ENCODE data around the gene IQCH. TPM values are rescaled to one million over a fixed set of nuclear protein-coding genes. Genes with fewer than 3 reads are reported as not detected.

IQCH gene
- total and polyA plus RNA-seq, 4 experiments from 2014 or later: 0.99 to 2.1 (median 1.5) TPM

DNA sequence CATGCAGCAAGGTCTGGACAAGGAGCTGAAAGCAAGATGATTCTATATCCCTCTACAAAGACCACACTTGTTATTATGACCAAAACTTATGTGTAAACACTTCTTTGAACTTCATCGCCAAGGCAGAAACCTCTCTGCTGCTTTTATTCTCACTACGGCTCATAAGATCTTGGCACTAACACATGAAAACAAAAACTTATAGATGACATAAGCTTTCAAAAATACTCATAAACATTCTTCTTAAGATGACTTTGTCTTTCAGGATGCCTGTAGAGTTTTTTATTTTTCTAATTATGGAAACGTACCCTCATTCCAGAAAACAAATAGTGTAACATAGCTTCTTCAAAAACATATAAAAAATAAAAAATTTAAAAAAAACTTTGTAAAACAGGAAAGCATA is 253.8 kb downstream of the IQCH start:
- Histone ChIP-seq H3K9me3 (ENCODE audit: control insufficient read depth in 1 of 2, low read length in 2 of 2) (no peaks in the 10 kb centered on the region), H3K36me3 (ENCODE audit: insufficient read depth, low read length) (no peaks in the 10 kb centered on the region), H3K4me1 (ENCODE audit: insufficient read depth, low read length) (no peaks in the 10 kb centered on the region), H3K27ac (ENCODE audit: low read depth, low read length) (no peak overlapping the region), H3K27me3 (ENCODE audit: insufficient read depth, low read length) (no peaks in the 10 kb centered on the region), H3K4me3 (ENCODE audit: low read length in 2 of 2) (no peak overlapping the region)
- ChIA-PET POLR2A (ENCODE audit: partially characterized antibody) (no interaction called here), CTCF (ENCODE audit: partially characterized antibody) (interaction anchor here (0.8 to 1.7 kb wide), 2 partner anchors 16 to 75 kb away, joined by 3 read pairs; no protein-coding TSS in a partner anchor)
- peaks cover 18 to 20% of the 10 kb centered on the region in 2 donors for H3K36me3 Mint-ChIP-seq
- intact Hi-C loops (cut with micrococcal nuclease): no loop called here
- no peaks in the 10 kb centered on the region for H3K9me3 Mint-ChIP-seq
- peaks cover 0 to 1% (median 0%) of the 10 kb centered on the region in 4 donors for H3K4me1 Mint-ChIP-seq
- H3K27me3 Mint-ChIP-seq: no peaks in the 10 kb centered on the region
- no peak overlapping the region for H3K4me3 Mint-ChIP-seq
- peak overlapping the region in 1 of 7 donors; percentile 42 for H3K27ac Mint-ChIP-seq
- DNase-seq: no peak

DNA sequence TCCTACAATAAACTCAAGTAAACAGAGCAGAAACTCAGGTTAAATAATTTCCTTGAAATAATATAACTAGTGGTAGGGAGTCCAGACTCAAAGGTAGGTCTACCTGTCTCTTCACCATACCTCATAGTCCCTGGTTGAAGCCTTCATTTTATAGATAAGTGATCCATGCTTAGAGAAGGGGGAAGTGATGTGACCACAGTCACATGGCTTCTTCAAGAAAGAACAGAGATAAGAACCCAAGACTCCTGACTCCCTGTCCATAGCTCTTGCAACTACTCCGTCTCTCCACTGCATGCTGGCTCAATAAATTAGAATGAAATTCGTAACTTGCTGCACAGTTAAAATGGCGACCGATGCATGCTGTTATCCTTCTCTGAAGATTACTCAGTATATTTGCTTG is 255.3 kb downstream of the IQCH start:
- H3K27ac Mint-ChIP-seq: no peak overlapping the region
- no peaks in the 10 kb centered on the region for H3K4me1 ChIP-seq (ENCODE audit: insufficient read depth, low read length)
- no peak overlapping the region for H3K4me3 ChIP-seq (ENCODE audit: low read length in 2 of 2)
- H3K27me3 Mint-ChIP-seq: no peaks in the 10 kb centered on the region
- no peak overlapping the region for H3K4me3 Mint-ChIP-seq
- POLR2A ChIA-PET (ENCODE audit: partially characterized antibody): no interaction called here
- no peak for DNase-seq
- H3K36me3 Mint-ChIP-seq: peaks cover 28 to 30% of the 10 kb centered on the region in 2 donors
- no peaks in the 10 kb centered on the region for H3K27me3 ChIP-seq (ENCODE audit: insufficient read depth, low read length)
- no peaks in the 10 kb centered on the region for H3K9me3 Mint-ChIP-seq
- no peaks in the 10 kb centered on the region for H3K36me3 ChIP-seq (ENCODE audit: insufficient read depth, low read length)
- H3K27ac ChIP-seq (ENCODE audit: low read depth, low read length): no peak overlapping the region
- intact Hi-C loops (cut with micrococcal nuclease): no loop called here
- CTCF ChIA-PET (ENCODE audit: partially characterized antibody): no interaction called here
- H3K4me1 Mint-ChIP-seq: peaks cover 0 to 1% (median 0%) of the 10 kb centered on the region in 4 donors
- H3K9me3 ChIP-seq (ENCODE audit: control insufficient read depth in 1 of 2, low read length in 2 of 2): no peaks in the 10 kb centered on the region

DNA sequence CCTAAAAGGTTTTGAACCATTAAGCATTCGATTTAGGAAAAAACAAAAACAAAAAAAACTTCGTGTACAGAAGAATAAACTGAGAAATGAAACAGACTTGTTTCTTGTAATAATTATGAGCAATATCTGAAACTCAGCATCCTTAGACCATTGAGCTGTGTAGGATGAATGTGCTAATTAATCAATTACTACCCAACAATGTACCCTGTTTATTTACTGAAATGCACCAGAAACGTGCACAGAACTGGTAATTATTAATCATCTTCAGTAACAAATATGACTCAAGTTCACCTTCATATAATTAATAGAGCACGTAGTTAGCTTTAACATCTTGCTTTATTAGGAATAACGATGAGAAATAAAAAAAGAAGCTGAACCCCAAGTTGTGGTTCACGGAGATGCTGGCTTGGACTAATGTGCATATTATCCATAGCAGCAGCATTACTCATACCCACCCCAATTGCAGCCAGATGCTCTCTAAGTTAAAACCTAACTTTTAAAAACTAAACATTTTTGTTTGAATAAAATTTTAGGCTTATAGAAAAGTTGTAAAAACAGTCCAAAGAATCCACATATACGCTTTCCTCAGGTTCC is 256.1 kb downstream of the IQCH start:
- POLR2A ChIA-PET (ENCODE audit: partially characterized antibody): no interaction called here
- Mint-ChIP-seq H3K36me3 (peaks cover 32 to 34% of the 10 kb centered on the region in 2 donors), H3K4me3 (no peak overlapping the region), H3K27me3 (no peaks in the 10 kb centered on the region), H3K9me3 (no peaks in the 10 kb centered on the region), H3K27ac (no peak overlapping the region), H3K4me1 (peaks cover 0 to 1% (median 0%) of the 10 kb centered on the region in 4 donors)
- no peaks in the 10 kb centered on the region for H3K36me3 ChIP-seq (ENCODE audit: insufficient read depth, low read length)
- H3K4me1 ChIP-seq (ENCODE audit: insufficient read depth, low read length): no peaks in the 10 kb centered on the region
- intact Hi-C loops (cut with micrococcal nuclease): no loop called here
- no peak overlapping the region for H3K27ac ChIP-seq (ENCODE audit: low read depth, low read length)
- DNase-seq: no peak
- no peaks in the 10 kb centered on the region for H3K27me3 ChIP-seq (ENCODE audit: insufficient read depth, low read length)
- CTCF ChIA-PET (ENCODE audit: partially characterized antibody): interaction anchor here (0.6 kb wide), 1 partner anchor 76 kb away, joined by 3 read pairs; no protein-coding TSS in a partner anchor
- no peak overlapping the region for H3K4me3 ChIP-seq (ENCODE audit: low read length in 2 of 2)
- no peaks in the 10 kb centered on the region for H3K9me3 ChIP-seq (ENCODE audit: control insufficient read depth in 1 of 2, low read length in 2 of 2)

DNA sequence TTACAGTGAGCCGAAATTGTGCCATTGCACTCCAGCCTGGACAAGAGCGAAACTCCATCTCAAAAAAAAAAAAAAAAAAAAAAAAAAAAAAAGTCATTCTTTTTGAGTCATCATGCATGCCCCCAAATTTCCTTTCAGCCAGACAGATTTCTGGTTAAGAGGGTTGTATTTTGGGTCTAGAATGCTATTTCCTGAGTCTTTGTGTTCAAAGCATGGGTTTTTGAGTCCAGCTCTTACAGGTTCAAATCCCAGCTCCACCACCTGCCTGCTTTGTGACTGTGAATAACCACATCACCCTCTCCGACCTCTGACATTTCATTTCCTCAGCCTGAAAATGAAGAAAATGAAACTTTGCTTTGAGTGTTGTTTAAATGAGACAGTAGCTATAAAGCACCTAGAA is 257.0 kb downstream of the IQCH start:
- Histone ChIP-seq H3K36me3 (ENCODE audit: insufficient read depth, low read length) (no peaks in the 10 kb centered on the region), H3K4me1 (ENCODE audit: insufficient read depth, low read length) (no peaks in the 10 kb centered on the region), H3K9me3 (ENCODE audit: control insufficient read depth in 1 of 2, low read length in 2 of 2) (no peaks in the 10 kb centered on the region), H3K4me3 (ENCODE audit: low read length in 2 of 2) (no peak overlapping the region), H3K27me3 (ENCODE audit: insufficient read depth, low read length) (no peaks in the 10 kb centered on the region), H3K27ac (ENCODE audit: low read depth, low read length) (no peak overlapping the region)
- H3K4me1 Mint-ChIP-seq: no peaks in the 10 kb centered on the region
- intact Hi-C loops (cut with micrococcal nuclease): no loop called here
- peaks cover 32 to 34% of the 10 kb centered on the region in 2 donors for H3K36me3 Mint-ChIP-seq
- DNase-seq: no peak
- H3K9me3 Mint-ChIP-seq: no peaks in the 10 kb centered on the region
- ChIA-PET CTCF (ENCODE audit: partially characterized antibody) (interaction anchor here (1.0 kb wide), 1 partner anchor 9 kb away, joined by 3 read pairs; the partner anchor contains the start of gene C15orf61), POLR2A (ENCODE audit: partially characterized antibody) (interaction anchor here (1.3 kb wide), 1 partner anchor 10 kb away, joined by 4 read pairs; no protein-coding TSS in a partner anchor)
- no peak overlapping the region for H3K4me3 Mint-ChIP-seq
- no peak overlapping the region for H3K27ac Mint-ChIP-seq
- no peaks in the 10 kb centered on the region for H3K27me3 Mint-ChIP-seq

DNA sequence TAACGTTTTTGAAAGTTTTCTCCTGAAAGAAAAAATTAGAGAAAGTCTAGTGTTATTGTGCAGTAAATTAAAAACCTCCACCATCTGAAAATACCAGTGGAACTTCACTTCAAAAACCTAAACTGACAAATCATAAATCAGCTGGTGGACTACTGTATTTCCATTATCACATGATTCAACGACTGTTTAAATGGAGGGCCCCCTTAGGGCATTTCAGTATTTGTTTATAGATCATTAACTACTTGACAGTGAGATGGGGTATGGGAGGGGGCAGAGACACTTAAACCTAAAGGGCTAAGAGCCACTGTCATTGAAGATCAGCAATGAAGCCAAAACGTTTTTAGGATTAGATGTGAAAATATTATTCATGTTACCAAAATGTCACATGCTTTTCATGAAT is 257.6 kb downstream of the IQCH start:
- H3K9me3 Mint-ChIP-seq: no peaks in the 10 kb centered on the region
- CTCF ChIA-PET (ENCODE audit: partially characterized antibody): interaction anchor here (1.0 kb wide), 1 partner anchor 8 kb away, joined by 3 read pairs; the partner anchor contains the start of gene C15orf61
- intact Hi-C loops (cut with micrococcal nuclease): no loop called here

DNA sequence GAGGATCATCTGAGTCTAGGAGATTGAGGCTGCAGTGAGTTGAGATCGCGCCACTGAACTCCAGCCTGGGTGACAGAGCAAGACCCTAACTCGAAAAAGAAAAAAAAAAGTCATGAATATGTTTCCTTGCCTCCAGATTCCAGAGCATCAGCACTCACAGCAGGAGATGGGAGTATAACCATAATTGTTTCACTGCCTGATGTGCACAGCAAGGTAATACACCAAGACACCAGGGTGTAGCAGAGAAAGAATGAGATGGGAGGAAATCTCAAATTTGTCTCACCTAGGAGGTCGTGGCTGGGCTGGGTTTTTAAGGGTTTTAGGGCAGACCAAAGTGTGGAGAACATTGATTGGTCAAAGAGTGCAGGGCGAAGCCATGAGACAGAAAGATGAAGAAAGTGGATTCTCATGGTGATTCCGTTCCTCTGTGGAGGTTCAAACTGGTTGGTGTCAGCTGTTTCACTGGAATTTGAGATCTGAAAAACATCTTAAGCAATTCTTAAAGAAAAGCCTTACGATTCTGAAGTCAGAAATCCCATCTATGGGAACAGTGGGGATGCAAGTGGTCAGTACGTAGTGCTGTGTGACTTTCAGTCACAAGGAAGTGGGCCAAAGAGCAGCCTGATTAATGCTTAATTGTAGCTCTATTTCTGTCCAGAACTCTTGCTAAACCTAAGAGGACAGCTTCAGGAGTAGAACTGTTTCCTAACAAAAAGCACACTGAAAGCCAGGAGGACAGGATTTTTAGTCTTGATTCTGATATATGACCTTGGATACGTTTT is 258.5 kb downstream of the IQCH start:
- no peak for DNase-seq
- Mint-ChIP-seq H3K27me3 (no peaks in the 10 kb centered on the region), H3K27ac (no peak overlapping the region), H3K4me3 (no peak overlapping the region), H3K36me3 (peaks cover 32 to 34% of the 10 kb centered on the region in 2 donors), H3K9me3 (no peaks in the 10 kb centered on the region), H3K4me1 (peaks cover 0 to 1% (median 0%) of the 10 kb centered on the region in 4 donors)
- CTCF ChIA-PET (ENCODE audit: partially characterized antibody): no interaction called here
- Histone ChIP-seq H3K27ac (ENCODE audit: low read depth, low read length) (no peak overlapping the region), H3K36me3 (ENCODE audit: insufficient read depth, low read length) (no peaks in the 10 kb centered on the region), H3K9me3 (ENCODE audit: control insufficient read depth in 1 of 2, low read length in 2 of 2) (no peaks in the 10 kb centered on the region), H3K4me1 (ENCODE audit: insufficient read depth, low read length) (no peaks in the 10 kb centered on the region), H3K4me3 (ENCODE audit: low read length in 2 of 2) (no peak overlapping the region), H3K27me3 (ENCODE audit: insufficient read depth, low read length) (no peaks in the 10 kb centered on the region)
- POLR2A ChIA-PET (ENCODE audit: partially characterized antibody): no interaction called here
- intact Hi-C loops (cut with micrococcal nuclease): no loop called here

More for the DNA sequence above, 257.6 kb downstream of the IQCH start:
- DNase-seq: no peak
- no peaks in the 10 kb centered on the region for H3K4me1 ChIP-seq (ENCODE audit: insufficient read depth, low read length)
- H3K36me3 ChIP-seq (ENCODE audit: insufficient read depth, low read length): no peaks in the 10 kb centered on the region
- Mint-ChIP-seq H3K27me3 (no peaks in the 10 kb centered on the region), H3K27ac (no peak overlapping the region), H3K4me3 (no peak overlapping the region), H3K4me1 (no peaks in the 10 kb centered on the region), H3K36me3 (peaks cover 32 to 34% of the 10 kb centered on the region in 2 donors)
- no peaks in the 10 kb centered on the region for H3K27me3 ChIP-seq (ENCODE audit: insufficient read depth, low read length)
- POLR2A ChIA-PET (ENCODE audit: partially characterized antibody): interaction anchor here (1.3 kb wide), 1 partner anchor 10 kb away, joined by 4 read pairs; no protein-coding TSS in a partner anchor
- H3K4me3 ChIP-seq (ENCODE audit: low read length in 2 of 2): no peak overlapping the region
- no peaks in the 10 kb centered on the region for H3K9me3 ChIP-seq (ENCODE audit: control insufficient read depth in 1 of 2, low read length in 2 of 2)
- H3K27ac ChIP-seq (ENCODE audit: low read depth, low read length): no peak overlapping the region

DNA sequence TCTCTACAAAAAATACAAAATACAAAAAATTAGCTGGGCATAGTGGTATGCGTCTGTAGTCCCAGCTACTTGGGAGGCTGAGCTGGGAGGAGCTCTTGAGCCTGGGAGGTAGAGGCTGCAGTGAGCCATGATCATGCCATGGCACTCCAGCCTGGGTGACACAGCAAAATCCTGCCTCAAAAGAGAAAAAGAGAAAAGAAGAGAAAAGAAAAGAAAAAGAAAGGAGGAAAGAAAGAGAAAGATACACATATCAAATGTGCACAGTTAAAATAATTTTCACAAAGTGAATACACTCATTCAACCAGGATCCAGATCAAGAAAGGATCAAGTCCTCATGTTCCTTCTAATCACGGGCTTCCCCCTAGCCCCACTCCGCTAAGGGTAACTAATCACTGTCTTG is 260.5 kb downstream of the IQCH start:
- no peaks in the 10 kb centered on the region for H3K9me3 Mint-ChIP-seq
- no peaks in the 10 kb centered on the region for H3K36me3 ChIP-seq (ENCODE audit: insufficient read depth, low read length)
- no peak overlapping the region for H3K4me3 Mint-ChIP-seq
- POLR2A ChIA-PET (ENCODE audit: partially characterized antibody): no interaction called here
- H3K4me1 ChIP-seq (ENCODE audit: insufficient read depth, low read length): peaks cover 3% of the 10 kb centered on the region
- no peaks in the 10 kb centered on the region for H3K27me3 Mint-ChIP-seq
- peaks cover 0 to 1% (median under 1%) of the 10 kb centered on the region in 4 donors for H3K4me1 Mint-ChIP-seq
- no peak overlapping the region for H3K27ac ChIP-seq (ENCODE audit: low read depth, low read length)
- no peak overlapping the region for H3K4me3 ChIP-seq (ENCODE audit: low read length in 2 of 2)
- H3K36me3 Mint-ChIP-seq: peaks cover 32% of the 10 kb centered on the region in 2 donors
- intact Hi-C loops (cut with micrococcal nuclease): no loop called here
- no peaks in the 10 kb centered on the region for H3K9me3 ChIP-seq (ENCODE audit: control insufficient read depth in 1 of 2, low read length in 2 of 2)
- CTCF ChIA-PET (ENCODE audit: partially characterized antibody): no interaction called here
- H3K27ac Mint-ChIP-seq: no peak overlapping the region
- DNase-seq: no peak
- no peaks in the 10 kb centered on the region for H3K27me3 ChIP-seq (ENCODE audit: insufficient read depth, low read length)
